IPS DF 4.7 (cell line): Measurements from ENCODE around the gene CCDC178.

Experiments used
- DNase-seq: peaks from one replicate; pipeline ENCODE4 v3.0.0-alpha.2; 2013; ENCODE audit warnings: low spot score; ENCODE audit errors: extremely low read depth

Gene CCDC178

GRCh38 chr18:33135951-33136660, 304.4 kb downstream of the CCDC178 start:
- no peak for DNase-seq

DNA sequence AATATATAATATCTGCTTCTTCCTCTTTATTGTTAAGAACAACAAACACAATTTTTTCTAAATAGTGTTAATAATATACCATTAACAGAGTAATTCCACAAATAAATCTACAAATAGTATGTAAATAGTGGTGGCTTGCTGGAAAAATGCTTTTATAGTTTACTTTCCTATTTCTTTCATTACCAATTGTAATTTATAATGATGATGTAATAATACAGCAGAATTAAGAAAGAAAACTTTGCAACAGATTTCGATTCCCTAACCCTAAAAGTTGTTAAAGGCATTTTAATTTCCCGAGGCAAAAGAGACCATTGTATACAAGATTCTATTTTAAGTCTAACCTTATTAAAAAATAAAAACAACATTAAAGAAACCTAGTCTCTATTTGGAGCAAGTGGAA, 307.9 kb downstream of the CCDC178 start:
- DNase-seq: no peak

DNA sequence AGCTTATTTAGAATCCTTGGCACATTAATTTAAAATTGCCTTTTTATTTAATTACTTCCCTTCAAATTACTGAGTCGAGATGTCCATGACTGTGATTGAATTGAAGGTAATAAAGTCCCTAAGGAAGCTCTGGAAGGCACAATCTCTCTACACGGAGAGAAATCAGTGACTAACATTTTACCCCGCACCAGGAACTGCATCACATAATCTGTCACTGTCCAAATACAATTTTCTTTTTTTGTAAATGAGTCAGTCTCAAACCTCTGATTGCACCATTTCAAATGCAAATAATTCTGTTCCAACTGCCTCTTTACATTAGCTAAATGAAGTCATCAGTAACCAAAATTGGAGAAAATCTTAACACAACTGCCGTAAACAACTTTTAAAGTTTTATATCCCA, 311.9 kb downstream of the CCDC178 start:
- no peak for DNase-seq

DNA sequence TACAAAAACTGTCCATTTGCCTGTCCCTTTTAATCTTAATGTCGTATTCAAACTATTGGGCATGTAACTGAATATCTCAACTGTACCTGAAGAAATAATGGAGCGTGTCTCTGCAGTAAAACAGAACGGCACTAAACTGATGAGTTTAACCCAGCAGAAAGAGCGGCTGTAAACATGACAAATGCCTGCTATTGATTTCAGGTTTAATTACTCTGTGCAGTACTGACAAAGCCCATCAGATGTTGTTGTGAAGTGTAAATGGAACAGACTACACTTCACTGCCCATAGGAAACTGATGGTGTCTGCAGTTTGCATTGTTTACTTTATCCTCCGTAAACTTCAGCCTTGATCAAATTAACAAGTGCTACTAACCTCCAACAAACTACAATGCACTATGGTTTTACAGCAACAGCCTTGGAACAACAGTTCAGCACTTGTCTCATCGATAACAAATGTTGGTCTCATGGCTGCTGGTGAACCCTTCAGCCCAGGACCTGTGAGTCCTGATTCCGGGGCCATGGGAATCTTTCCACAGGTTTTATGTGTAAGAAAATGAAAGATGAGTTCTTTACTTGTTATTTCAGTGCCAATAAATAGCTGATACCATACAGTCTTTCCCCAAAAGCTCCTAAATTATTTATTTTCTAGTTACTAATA, 316.5 kb downstream of the CCDC178 start:
- no peak for DNase-seq

DNA sequence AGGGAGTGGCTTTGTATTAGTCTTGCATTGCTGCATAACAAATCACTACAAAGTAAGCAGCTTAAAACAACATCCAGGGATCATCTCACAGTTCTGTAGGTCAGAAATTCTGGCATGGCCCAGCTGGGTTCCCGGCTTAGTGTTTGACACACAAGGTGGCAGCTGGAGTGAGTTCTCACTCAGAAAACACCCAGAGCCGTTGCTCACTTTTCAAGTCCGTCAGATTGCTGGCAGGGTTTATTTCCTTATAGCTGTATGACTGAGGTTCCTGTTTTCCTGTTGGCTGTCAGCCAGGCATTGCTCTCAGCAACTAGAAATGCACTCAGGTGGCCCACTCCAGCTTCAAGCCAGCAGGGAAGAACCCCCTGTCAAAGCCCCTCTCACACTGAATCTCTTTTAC, 324.1 kb downstream of the CCDC178 start:
- DNase-seq: no peak

DNA sequence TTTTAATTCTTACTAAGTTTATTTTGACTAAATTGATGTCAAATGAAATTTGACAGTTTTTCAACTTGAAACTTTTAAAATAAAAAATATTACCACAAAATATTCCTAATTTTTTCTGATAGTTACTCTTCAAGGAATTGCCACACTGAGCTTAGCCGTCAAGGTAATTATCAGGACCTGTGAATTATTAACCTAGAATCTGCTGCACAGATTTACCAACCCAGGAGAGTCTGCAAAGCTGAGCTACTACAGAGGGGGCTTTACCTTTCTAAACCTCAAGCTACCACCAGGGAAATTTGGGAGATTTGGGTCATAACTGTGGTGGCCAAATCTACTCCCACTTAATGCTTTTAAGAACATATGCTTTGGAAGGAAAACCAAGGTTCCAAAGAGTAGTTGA, 324.6 kb downstream of the CCDC178 start:
- DNase-seq: no peak

DNA sequence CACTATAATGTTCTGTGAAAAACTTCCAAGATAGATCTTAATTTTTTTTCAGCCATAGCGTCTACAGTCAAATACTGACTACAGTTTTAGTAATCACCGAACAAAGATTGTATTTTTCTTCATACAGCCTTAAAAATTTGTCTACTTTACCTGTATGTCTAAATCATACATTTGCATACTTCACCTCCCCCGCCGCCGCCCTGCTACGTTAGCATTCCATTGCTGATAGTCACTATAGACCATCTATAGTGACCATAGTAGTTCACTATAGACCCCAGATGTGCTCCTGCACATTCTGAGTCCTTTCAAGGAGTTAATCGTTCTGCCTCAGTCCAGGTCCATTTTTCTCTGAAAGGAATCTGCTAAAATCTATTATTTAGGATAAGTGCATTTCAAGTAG, 325.0 kb downstream of the CCDC178 start:
- DNase-seq: no peak

DNA sequence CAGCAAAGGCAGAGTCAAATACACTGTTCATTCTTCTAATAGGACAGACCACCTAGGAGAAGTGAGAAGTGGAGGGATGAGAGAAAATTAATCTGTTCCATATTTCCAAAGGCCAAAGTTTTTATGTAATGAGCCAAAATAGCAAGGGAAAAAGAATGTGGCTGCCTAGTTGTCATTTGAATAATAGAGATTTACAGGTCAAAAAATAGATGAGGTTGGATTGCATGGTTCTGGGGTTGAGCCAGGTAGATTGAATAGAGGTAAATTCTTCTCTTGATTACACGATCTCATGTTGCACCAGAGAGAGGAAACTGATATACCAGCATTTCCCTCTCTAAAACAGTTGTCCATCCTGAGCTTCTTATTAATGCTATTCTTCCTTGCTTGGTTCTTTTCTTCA, 325.8 kb downstream of the CCDC178 start:
- no peak for DNase-seq

GRCh38 chr18:33113416-33113815, 327.1 kb downstream of the CCDC178 start:
- DNase-seq: no peak

GRCh38 chr18:33107511-33107910, 333.0 kb downstream of the CCDC178 start:
- no peak for DNase-seq

DNA sequence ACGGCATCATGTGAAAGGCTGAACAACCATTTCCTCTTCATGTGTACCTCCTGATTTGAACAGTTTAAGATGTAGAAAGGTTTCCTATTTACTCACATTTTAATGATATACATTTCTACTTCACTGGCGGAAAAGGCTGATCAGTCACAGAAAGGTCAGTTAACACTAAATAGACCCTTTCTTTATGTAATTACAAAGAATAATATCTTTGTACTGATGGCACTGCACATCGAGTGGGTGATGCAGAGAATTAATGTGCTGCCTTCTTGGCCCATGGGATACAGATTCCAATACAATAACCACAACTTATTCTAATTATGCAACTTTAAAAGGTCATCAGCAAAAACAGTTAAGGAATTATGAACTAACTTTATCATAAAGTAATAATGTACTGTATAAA, 339.2 kb downstream of the CCDC178 start:
- no peak for DNase-seq

DNA sequence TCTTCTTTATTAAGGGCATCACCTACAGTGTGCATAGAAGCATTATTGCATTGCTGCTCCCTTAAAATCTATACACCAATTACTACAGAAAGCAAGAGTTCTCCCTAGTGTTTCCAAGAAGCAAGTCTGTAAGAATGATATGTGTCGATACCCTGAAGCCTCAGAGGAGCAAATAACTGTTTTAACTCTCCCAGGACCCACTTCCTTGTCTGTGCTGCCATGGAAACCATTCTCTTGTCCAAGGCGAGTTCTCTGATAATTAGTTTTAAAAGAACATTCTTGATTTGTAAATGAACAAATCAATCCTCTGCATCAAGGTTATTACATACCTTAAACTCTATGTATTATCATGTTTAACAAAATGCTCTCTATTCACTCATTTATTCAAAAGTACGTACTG, 340.9 kb downstream of the CCDC178 start:
- DNase-seq: no peak

DNA sequence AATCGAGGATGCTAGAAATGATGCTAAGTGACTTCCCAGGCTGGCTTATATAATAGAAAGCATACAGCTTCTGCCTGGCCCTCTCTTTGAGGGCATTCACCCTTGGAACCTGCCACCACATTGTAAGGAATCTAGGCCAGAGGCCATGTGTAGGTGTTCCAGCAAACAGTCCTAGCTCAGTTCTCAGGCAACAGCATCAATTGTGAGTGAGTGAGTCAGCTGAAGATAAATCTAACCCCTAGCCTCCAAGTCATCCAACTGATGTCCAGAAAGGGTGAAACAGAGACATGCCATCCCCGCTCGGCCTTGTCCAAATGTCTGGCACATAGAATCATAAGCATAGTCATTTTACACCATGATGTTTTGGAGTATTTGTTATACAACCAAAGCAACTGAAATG, 343.4 kb downstream of the CCDC178 start:
- DNase-seq: no peak

DNA sequence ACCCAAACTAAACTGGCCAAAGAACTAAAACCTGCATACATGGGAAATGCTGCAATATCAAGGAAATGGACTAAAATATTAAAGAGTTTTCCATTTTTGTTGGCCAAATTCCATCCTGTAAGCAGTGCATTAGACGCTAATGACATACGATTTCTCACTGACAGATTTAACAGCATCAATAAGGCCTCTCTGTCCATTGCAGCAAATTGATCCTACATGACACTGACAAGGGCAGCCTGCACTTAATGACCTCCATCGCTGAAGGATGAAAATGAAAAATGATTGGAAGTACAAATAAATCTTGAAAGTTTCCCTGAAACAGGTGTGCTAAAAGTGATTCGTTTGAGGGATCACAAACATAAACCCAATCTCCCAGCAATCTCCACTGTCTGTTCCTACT, 350.1 kb downstream of the CCDC178 start:
- no peak for DNase-seq

- no peak for DNase-seq
These were observed 363.9 kb downstream of the CCDC178 start for GRCh38 chr18:33076601-33077000.

DNA sequence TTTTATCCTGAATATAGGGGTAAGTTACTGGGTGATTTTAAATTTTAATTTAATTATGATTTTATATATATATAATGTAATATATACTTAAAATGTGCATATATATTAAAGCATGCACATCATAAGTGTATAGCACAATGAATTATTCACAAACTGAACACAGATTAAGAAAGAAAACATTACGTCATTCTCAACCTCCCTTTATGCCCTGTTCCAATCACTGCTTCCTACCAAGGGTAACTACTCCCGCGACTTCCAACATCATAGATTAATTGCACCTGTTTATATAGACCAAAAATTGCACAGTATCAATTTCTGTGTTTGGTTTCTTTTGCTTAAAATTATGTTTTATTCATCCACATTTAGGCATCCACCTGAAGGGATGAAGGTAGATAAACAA, 366.4 kb downstream of the CCDC178 start:
- no peak for DNase-seq

DNA sequence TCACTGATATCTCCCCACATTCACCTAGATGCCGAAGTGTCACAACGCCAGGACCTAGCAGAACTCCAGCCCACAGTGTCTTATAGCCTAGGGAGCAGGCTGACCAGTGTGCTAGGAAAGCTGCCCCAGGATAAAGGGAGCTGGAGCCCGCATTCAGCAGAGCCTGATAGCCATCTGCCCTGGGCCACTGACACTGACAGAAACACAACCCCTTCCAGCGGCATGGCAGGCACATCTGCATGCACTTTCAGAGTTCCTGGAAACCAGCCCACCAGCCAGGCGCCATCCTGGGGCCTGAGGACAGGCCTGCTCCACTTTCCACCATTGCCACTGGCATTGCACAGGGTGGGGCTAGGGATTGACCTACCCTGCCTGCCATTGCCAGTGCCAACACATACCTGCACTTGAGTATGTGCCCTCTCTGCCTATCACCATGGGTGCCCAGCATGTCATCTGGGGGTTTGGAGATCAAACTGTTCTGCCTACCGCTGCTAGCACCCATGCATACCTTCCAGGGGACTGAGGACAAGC, 377.6 kb downstream of the CCDC178 start:
- no peak for DNase-seq

DNA sequence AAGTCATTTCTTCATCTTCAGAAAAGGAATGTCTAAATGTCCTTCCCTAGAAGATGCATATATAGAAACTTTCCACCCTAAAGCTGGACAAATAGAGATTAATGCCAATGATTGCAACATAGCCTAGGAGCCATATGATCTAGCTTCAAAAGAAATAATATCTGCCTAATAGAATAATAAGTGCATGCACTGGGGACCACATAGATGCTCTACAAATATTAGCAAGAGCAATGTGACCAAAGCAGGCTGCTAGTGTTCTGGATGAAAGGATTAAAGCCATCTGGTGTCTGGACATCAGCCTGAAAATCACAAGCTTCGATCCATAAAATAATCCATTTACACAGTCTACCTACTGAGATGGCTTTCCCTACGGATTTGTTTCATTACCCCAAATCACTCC, 387.6 kb downstream of the CCDC178 start:
- no peak for DNase-seq

DNA sequence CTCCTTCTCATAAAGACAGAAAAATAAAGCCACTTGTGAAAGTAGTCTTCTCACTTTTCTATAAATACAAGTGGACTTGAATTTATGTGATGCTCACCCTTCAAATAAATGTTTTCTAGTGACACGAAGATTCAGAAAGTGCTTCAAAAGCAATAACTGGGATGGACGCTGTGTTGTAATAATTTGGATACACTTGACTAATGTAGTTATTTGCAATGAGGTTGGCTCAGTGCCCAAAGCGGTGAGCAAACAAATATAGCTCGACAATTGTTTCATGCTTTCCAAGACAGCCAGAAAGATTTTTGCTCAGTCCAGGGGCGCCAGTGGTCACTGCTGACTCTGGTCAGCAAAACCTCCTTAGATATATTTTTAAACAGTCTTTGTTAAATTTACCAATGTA, 389.1 kb downstream of the CCDC178 start:
- no peak for DNase-seq

DNA sequence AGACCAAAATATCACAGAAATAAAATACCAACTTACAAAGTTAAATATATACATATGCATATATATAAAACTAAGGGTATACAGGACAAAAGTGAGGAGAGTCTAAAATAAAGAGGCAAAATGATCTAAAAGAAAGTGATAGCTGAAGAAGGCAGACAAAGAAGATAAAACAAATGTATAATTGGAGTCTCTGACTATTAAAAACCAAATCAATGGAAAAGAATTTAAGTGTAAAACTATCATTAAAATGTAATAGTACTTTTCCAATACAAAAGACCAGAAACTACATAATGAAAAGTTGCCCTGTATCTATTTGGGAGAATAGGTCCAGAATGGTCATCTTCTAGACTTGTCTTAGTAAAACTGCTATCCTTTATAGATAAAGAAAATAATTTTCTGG, 400.3 kb downstream of the CCDC178 start:
- no peak for DNase-seq

- no peak for DNase-seq
These were observed 405.6 kb downstream of the CCDC178 start for GRCh38 chr18:33034945-33035344.

GRCh38 chr18:33034212-33034611, 406.3 kb downstream of the CCDC178 start:
- no peak for DNase-seq

- DNase-seq: no peak
These were observed 418.2 kb downstream of the CCDC178 start for GRCh38 chr18:33022370-33022769.
